ENCODE measurements around the gene C19orf73.

GRCh38 chr19:49109051-49109450 is 9.9 kb downstream of the C19orf73 start:
- TF ChIP-seq EZH2phosphoT487 (IDR thresholded peaks at IDR 0.05; ENCODE audit: insufficient read depth, low read depth) (no peak), EZH2 (IDR thresholded peaks at IDR 0.05; ENCODE audit: insufficient read depth, poor library complexity, severe bottlenecking) (no peak)
